HG02981 (cell line): ENCODE measurements around the gene CAMTA1.
"Not testable (repeated sequence)": the region's sequence is repeated elsewhere in the genome, so short reads cannot be mapped to it uniquely, and the experiment has no call there.

Experiments
- ATAC-seq: cut with Tn5 transposase; IDR thresholded peaks from one replicate; pipeline ENCODE4 v1.9.1; 2021; ENCODE audit warnings: mild to moderate bottlenecking, moderate library complexity; ENCODE audit not compliant: unreplicated experiment

CAMTA1 gene

DNA sequence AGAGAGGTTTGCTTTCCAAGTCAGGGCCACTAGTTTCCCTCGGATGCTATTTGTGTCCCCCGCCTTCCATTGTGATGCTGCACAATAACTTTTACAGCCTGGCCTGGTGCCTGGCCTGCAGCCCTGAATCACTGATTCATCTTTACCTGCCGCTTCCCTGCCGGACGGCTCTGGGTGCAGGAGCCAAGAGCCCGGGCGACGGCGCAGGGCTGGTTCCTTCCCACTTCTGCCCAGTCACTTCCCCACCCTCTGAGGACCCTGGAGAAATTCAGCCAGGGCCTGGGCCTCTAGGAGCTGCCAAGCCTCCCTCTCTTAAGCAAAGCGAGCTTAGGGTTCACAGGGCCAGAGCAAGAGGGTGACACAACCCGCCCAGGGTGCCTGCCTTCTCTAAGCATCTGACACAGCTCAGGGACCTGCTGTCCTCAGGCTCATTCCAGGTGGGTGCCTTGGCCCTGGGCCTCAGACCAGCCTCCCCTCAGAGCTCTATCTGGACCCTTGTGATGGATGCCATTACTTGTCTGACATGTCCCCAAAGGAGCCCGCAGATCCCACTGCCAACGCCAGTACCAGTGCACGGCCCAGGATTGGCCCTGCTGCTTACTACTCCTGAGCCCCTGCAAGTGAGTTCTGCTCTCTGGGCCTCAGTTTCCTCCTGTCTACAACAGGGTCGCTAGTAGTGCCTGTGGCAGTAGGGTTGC is 604.8 kb downstream of the CAMTA1 start:
- no peak for ATAC-seq

DNA sequence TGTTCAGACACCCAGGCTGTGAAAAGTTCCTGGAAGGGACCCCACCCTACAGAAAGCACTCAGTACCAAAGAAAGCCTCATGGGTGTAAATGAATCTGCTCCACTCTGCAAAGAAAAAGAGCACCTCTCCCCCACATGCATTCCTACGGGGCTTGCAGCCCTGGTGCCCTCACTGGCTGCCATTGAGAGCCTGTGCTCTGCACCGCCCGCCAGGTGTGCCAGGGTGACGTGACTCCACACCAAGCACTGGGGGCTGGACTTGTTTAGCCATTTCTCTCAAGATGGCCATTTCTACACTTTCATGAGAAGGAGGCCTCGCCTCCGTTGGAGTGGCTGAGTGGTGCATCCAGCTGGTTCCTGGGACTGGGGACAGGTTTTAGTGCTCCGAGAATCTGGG is 605.3 kb downstream of the CAMTA1 start:
- ATAC-seq, result no peak

DNA sequence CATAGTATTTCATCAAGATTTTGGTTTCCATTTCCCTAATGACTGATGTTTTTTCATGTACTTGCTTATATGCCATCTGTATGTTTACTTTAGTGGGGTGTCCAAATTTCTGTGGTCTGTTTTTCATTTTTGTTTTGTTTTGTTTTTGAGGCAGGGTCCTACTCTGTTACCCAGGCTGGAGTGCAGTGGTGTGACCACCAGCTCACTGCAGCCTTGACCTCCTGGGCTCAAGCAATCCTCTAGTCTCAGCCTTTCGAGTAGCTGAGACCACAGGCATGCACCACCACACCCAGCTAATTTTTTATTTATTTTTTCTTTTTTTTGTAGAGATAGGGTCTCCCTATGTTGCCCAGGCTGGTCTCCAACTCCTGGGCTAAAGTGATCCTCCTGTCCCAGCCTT is 607.9 kb downstream of the CAMTA1 start:
- no peak for ATAC-seq

DNA sequence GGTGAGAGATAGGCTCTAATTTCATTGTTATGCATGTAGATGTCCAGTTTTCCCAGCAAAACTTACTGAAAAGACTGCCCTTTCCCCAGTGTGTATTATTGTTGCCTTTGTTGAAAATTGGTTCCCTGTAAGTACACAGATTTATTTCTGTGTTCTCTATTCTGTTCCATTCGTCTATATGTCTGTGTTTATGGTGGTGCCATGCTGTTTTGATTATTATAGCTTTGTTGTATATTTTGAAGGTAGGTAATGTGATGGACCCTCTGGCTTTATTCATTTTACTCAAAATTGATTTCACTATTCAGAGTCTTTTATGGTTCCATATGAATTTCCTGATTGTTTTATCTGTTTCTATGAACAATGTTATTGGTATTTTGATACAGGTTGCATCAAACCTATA is 610.0 kb downstream of the CAMTA1 start:
- ATAC-seq, result no peak

DNA sequence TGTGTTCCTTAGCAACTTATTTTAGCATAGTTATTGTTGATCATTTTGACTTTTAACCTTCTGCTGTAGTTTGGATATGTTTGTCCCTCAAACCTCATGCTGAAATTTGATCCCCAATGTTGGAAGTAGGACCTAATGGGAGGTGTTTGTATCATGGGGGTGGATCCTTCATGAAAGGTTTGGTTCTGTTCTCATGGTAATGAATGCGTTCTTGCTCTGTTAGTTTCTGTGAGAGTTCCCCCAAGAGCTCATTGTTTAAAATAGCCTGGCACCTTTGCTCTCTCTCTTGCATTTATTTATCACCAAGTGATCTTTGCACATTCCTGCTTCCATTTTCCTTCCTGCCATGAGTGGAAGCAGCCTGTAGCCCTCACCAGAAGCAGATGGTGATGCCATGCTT is 613.7 kb downstream of the CAMTA1 start:
- ATAC-seq, result no peak

DNA sequence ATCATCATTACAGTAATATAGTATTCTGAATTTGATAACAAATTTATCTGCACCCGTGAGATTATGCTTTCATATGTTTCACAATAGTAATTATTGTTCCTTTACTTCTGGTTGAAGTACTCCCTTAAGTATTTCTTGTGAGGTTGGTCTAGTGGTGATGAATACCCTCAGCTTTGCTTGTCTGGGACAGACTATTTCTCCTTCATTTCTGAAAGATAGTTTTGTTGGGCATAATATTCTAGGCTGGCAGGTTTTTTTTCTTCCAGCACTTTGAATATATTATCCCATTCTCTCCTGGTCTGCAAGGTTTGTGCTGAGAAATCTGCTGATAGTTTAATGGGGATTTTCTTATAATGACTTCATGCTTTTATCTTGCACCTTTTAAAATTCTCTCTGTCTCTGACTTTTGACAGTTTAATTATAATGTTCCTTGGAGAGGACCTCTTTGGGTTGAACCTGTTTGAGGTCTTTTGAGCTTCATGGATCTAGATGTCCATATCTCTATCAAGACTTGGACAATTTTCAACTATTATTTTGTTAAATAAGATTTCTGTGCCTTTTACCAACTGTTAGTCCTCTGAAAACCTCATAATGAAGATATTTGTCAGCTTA is 614.4 kb downstream of the CAMTA1 start:
- no peak for ATAC-seq

DNA sequence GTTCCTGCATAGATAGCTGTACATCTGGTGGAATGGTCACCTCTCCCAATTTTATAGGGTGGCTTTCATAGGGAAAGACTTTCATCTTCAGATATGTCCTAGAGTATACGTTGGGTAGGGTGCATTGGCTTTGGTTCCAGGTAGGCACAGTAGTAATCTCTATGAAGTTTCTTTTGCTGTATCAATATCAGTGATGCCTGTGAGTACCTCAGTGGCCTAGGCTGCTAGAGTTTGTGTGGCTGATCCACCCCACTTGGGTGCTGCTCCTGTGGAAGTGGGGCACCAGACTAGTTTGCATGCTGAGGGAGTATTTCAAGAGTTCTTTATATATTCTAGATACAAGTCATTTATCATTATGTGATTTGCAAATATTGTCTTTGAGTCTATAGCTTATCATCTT is 615.3 kb downstream of the CAMTA1 start:
- ATAC-seq, result no peak

DNA sequence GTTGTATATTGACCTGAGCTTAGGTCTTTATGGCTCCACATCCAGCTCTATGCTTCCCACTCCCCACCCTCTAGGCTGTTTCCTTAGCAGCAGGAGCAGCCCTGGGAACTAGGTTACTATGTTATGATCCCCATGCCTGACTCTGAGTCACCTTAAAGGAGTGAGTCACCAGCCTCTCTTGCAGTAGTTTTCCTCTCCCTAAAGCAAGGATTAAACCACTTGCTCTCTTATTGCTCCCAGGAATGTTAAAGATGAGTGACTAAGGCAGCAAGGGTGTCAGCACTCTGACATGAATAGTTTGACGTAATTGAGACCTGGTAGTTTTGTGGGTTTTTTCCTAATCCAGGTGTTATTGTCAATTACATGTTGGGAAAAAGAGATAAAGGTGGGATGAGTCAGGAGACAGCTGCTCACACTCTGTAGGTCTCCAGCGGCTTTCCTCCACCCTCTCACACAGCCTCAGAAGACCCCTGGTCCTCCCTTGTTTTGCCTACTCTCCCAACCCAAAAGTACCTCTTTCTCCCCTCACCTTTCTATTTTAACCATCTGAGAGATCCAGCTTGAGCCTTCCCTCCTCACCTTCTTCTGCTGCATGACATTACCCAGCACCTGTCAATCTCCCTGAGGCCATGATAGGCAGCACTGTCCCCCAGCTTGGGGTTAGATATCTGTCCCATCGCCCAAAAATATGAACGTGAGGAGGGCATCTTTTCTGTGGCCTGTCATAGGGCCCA is 616.7 kb downstream of the CAMTA1 start:
- no peak for ATAC-seq

DNA sequence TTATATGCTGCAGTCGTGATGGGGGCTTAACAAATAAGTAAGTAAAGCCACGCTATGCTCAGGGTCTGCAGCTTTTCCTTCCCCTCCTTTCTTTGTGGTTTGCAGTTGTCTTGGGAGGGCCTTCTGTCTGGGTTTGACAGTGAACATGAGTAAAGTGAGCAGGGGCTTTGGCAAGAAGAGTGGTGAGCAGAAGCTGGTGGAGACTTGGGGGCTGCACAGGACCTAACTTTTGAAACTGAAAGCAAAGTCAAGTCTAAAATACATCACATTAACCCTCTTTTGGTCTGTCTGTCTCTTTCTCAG is 617.2 kb downstream of the CAMTA1 start:
- ATAC-seq, result no peak

DNA sequence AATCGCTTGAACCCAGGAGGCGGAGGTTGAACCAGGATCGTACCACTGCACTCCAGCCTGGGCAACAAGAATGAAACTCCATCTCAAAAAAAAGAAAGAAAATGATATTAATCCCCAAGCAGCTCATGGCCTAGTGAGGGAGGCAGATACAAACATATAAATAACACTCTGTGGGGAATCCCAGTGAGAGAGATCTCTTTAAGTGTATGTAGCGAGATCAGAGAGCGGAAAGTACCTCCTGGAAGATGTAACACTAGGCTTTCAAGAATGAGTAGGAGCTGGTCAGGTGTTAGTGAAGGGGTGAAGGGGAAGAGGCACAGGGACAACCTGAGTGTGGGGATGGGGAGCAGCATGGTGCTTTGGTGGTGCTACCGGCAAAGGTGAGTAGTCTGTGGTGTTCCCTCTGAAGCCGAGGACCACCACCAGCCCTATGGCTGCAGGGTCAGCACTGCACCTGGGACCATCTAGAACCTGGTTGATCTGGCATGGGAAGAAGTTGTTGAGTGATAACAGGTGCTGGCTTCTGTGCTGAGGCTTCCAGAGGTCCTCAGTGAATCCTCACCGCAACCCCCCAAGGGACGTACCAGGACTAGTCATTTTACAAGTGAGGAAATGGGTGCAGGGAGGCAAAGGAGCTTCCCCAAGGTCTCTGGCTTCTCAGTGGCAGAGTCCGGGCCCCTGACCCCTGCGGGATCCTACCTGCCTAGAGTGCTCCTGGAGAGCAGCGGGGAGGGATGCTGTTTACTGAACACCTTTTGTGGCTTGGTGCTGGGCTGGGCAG is 618.2 kb downstream of the CAMTA1 start:
- ATAC-seq, result no peak

DNA sequence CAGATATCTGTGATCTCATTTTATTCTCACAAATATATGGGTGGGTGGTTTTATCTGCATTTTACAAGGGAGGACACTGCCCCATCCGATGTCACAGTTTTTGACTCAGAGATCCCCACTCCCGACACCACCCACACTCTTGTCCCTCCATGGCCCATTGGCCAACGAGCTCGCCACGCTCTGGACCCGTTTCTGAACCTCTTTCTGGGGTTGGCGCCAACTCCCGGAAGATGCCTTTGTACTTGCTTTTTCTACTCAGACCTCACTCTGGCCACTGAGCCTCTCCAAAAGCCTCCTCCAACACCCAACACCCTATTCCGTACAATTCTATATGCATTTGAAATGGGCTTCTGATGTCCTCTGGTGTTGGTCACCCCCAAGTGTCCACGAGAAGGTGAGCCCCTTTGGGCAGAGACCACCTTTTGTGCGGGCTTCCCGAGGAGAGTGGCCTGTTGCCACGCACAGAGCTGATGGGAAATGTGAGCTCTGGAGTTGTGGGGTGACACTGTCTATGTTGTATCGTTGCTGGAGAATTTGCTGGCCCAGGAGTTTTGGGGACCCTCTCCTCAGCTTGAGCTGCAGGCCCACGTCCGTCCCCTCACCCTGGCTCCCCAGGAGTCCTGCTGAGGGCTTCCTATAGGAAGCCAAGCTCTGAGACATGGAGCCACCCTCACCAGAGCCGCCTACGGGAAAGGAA is 618.9 kb downstream of the CAMTA1 start:
- ATAC-seq, result no peak

DNA sequence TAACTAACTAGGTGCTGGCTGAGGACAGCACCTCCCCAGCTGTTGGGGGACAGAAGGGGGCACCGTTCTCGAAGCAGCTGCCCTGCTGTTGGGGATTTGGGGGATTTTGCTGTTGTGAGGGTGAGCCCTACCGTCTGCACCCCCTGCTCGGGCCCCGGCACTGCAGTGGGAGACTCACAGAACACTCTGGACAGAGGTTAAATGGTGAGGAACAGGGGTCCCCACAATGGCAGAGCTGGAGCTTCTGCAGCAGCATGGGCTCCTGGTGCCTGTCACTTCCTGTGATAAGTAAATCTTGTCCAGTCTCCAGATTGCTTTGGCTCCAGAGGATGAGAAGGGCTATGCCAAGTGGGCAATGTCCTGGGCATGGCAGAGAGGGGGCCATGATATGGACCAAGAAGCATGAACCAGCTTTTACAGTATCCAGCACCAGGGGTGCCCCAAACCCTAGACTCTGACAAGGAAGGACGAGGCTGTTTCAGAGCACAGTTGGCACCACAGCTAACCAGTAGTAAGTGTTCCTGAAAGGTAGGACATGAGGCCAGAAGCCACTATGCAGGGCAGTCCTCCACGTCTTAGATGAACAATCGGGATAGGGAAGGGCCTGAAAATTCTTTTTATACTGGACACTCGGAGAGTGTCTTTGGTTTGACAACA is 620.7 kb downstream of the CAMTA1 start:
- no peak for ATAC-seq

DNA sequence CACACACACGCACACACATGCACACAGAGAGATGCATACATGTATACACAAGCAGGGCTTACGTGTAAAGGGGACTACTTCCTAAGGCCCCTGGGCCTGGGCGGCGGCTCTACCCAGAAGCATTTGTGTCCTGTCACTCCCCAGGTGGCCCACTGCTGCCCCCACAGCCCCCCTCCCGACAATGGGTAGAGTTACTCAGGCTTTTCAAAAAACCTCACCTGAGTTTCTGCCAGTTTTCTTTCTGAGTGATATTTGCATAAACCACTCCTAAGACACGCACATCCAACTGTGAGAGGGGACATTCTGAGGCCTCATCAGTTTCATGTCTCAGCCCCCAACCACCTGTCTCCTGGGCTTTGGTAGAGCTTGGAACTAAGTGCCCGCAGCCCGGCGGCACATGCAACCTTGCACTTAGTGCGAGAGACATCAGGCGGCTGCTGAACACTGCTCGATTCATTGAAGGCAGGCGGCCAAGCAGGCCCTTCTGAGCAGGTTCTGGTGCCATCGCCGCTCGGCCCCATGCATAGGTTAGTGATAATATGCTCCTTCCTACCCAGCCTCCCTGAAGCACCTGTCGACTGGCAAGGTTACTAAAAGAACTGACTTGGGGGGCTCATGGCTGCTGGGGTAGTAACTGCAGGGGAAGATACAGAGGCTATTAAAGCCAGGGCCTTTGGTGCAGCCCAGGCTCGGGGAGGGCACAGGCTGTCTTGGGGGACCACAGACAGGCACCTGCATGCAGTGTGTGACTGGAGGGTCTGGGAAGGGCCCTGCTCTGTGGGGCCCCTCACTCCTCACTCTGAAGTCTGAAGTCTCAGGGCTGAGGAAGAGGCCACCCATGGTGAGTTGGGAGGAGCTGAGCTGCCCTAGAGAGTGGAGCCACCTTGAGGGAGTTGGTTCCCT is 621.6 kb downstream of the CAMTA1 start:
- no peak for ATAC-seq

DNA sequence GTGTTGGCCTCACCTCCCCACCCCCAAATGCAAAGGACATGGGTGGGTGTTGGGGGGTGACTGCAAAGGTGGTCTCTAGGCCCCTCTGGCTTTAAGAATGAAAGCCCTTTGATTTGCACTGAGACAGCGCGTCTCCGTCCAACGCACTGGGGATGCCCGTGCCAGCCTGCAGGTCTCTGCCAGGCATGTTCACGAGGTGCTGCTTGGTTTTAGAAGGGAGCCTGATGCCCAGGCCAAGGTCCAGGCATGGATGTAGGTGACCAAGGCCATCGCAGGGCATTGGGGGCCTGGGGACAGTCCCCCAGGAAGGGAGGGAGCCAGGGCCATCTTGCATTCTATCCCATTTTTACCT is 622.3 kb downstream of the CAMTA1 start:
- ATAC-seq, result no peak

DNA sequence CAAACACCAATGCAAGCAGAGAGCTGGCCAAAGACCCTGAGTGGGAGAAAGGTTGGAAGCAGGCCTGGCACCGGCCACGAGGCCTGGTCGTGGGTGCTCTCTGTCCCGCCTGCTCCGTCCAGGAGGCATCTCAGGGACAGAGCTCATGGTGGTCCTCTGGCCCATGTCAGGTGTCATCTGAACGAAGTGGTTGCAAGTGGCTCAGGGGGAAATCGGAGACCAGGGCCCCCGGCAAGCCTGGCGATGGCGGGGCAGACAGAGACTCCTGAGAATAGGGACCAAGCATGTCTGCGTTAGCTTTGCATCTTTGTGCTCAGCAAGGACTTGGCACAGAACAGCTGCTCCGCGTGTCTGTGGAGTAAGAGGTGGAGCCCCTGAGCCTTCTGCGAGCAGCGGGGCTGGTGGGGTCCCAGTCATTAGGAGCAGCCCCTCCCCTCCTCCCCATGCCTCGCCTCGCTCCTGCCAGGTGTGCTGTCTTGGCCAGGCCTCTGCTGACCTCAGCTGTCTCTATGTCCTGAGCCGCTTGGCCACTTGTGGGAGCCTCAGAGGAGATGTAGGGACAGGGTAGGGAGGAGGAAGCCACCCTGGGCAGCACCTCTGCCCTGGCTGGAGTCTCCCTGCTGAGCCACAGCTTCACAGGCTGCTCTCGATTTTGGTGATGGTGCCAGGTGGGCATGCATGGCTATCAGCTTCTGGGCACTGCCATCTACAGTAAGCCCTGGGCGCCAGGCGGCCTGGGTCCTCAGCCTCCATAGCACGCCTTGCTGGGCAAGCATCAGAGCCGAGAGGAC is 622.9 kb downstream of the CAMTA1 start:
- no peak for ATAC-seq

DNA sequence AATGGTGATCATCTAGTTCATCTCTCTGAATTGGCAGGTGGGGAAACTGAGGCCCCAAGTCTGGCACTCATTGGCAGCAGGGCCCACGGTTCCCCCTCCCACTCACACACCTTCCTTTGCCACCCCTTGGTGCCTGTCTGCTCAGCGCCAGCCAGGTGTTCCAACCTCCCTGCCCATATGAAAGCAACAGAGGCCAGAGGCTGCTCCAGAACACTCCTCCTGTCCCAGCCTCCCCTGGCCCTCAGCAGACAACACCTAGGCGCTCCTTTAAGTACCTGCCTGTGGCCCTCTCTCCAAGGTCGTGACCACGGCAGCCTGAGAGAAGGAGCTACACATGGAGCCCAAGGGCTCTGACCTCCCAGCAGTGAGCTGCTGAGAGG is 623.5 kb downstream of the CAMTA1 start:
- ATAC-seq, result no peak

DNA sequence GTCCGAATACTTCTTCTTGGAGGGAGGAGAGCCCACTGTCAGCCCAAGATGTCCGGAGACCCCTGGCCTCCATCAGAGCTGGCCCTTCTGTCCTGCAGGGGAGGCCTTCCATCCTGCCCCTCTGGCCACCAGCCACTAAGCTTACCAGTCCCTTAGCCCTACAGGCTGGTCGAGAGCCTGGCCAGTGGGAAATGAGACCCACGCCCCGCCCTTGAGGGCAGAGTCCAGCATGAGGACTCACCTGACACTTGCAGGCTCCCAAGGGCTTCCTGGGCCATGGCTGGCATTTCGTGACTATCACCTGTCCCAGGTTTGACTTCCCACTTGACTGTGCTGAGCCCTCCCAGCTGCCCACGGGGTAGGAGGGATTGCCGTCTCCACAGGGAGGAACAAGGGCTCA is 624.0 kb downstream of the CAMTA1 start:
- no peak for ATAC-seq

DNA sequence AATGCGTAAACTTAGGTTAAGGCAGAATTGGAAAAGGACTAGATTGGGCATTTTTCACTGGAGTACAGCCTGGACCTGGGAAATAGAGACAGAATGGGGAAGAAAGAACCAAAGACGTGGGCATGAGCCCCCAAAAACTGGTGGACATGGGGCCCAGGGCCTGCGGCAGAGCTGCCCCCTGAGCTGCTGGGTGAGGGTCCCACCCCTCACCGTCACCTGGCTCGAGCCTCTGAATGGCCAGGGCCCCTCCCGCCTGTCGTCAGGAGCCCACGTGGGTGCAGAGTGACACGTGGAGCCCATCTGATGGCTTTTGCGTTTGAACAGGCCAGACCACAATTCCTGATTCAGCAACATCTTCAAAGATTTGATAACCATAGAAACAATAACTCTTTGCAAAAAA is 624.9 kb downstream of the CAMTA1 start:
- no peak for ATAC-seq

DNA sequence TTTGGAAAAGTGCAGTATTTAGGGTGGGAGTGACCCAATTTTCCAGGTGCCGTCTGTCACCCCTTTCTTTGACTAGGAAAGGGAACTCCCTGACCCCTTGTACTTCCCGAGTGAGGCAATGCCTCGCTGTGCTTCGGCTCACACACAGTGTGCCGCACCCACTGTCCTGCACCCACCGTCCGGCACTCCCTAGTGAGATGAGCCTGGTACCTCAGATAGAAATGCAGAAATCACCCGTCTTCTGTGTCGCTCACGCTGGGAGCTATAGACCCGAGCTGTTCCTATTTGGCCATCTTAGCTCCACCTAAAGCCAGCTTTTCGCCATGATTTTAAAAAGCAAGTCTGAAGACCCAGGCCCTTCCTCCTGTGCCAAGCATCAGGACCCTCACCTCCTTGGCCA is 632.4 kb downstream of the CAMTA1 start:
- ATAC-seq, result not testable (repeated sequence)
